NCI-H1694 (cell line): ENCODE data around the gene ARL5C.
"Not testable (repeated sequence)": the region's sequence is repeated elsewhere in the genome, so short reads cannot be mapped to it uniquely, and the experiment has no call there.

Experiments used
- DNase-seq: peaks from one replicate; lab custom pipeline; 2025; lab: John Stamatoyannopoulos, UW

ARL5C gene

GRCh38 chr17:39141294-39141693 lies 24.7 kb downstream of the ARL5C start:
- no peak for DNase-seq

GRCh38 chr17:39139561-39139960 lies 26.4 kb downstream of the ARL5C start:
- DNase-seq: no peak

- DNase-seq: no peak
Observed at GRCh38 chr17:39139161-39139511, 26.8 kb downstream of the ARL5C start.

GRCh38 chr17:39138431-39139160 lies 27.4 kb downstream of the ARL5C start:
- no peak for DNase-seq

DNA sequence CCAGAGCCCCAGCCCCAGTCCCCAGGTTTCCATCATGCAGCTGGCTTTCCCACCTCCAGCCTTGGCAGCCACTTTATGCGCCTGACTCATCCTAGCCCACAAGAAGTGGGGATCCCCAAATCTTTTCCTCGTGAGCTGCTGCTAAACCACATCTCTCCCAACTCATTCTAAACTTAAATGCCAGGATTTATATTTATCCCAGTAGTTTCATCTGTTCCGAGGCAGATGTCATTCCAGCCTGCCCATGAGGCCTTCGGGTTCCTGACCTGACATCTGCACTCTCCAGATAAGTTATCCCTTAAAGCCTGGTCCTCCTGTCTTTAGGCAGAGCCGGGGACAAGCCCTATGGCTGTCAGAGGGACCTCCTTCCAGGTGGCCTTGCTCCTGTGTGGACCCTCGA lies 31.1 kb downstream of the ARL5C start:
- no peak for DNase-seq

- no peak for DNase-seq
Observed at GRCh38 chr17:39132192-39132610, 33.8 kb downstream of the ARL5C start.

GRCh38 chr17:39131616-39132015 lies 34.3 kb downstream of the ARL5C start:
- DNase-seq: no peak

- DNase-seq: no peak
Observed at GRCh38 chr17:39130205-39130604, 35.8 kb downstream of the ARL5C start.

GRCh38 chr17:39129544-39129943 lies 36.4 kb downstream of the ARL5C start:
- not testable (repeated sequence) for DNase-seq

- no peak for DNase-seq
Observed at GRCh38 chr17:39126436-39126835, 39.5 kb downstream of the ARL5C start.

DNA sequence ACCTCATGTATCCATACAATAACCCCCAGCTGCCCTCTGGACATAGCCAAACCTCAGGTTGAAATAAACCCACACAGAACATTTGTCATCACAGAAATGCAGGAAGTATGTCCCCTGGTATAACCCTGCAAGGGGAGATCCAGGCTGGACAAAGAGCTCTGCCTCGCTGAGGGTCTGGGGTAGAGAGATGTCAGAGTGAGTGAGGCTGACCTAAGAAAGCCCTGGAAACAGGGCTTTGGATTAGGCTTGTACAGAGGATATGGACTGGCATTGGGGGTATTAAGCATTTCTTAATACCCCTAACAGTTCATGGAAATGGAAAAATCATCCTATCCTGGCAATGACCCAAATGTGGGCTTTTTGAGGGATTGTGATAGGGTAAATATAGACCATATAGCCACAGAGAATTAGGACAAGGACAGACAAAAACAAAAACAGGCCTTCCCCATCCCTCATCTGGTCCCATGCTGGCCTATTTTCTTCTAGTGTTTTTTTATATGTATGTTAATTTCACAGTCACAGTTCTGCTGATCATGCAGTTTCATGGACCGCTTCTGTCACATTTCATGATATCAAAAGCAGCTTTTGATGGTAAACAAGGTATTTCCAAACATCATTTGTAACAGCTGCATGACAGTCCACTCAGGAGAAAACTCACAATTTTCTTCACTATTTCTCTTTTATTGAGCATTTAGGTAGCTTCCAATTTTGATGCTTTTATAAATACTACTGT lies 40.7 kb downstream of the ARL5C start:
- DNase-seq: no peak

DNA sequence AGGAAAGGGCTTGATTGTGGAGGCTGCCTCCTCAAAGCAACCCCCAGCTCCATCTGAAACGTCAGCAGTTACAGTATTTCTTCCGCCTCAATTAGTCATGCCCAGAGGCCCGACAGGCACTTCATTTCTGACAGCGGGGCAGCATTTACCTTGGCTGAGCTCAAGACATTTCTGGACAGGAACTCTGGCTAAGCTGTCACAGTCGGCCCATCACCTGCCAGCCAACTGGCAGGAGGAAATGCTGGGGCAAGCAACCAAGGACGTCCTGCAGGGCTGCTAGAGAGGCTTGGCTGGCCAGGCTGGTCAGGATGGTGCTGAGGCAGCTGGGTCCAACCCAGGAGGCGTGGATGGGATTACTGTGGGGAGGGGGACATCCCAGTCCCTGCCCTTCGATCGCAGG lies 42.3 kb downstream of the ARL5C start:
- DNase-seq: no peak

DNA sequence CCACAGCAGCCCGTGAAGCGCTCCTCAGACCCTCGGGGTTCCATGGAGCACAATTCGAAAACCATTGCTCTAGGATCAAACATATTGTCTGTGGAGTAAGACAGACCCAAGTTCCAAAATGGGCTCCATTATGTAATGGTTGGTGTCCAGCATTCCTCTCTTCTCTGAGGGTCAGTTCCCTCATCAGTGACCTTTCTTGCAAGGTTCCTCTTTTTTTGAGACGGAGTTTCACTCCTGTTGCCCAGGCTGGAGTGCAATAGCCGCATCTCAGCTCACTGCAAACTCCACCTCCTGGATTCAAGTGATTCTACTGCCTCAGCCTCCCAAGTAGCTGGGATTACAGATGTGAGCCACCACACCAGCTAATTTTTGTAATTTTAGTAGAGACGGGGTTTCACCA lies 43.0 kb downstream of the ARL5C start:
- DNase-seq: no peak

DNA sequence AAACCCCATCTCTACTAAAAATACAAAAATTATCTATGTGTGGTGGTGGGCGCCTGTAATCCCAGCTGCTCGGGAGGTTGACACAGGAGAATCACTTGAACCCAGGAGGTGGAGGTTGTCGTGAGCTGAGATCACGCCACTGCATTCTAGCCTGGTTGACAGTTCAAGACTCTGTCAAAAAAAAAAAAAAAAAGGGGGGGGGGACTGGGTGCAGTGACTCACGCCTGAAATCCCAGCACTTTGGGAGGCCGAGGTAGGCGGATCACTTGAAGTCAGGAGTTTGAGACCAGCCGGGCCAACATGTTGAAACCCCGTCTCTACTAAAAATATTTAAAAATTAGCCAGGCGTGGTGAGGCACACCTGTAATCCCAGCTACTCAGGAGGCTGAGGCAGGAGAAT lies 44.0 kb downstream of the ARL5C start:
- DNase-seq: not testable (repeated sequence)

DNA sequence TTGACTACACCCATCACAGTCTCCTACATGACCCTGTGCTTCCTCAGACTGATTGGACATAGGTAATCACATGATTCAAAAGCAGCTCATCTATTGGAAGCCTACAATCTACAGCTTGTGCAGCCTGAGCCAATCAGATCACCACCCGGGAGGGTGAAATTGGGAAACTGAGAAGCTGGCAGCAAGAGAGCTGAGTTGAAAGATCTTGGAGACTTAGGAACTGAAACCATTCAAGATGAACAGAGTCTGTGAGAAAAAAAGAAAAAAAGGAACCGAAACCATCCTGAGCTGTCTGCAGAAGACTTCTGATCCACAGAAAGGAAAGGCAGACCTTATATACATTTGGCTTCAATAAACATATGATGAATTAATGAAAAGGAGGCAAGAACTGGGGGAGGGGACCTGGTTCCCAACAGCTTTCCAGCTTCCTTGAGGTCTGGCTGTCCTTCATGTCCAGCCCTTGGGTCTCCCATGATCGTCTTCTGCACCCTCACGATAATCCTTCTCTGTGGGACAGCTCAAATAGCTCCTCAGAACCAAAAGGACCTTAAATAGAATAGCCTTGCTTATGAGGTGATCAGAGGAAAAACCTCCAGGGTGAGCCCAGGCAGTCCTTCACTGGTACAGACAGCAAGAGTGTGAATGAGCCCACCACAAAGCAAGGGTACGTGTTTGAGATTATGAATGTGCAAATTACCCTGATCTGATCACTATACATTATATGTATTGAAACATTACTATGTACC lies 47.1 kb downstream of the ARL5C start:
- no peak for DNase-seq

- DNase-seq: no peak
Observed at GRCh38 chr17:39116224-39116623, 49.7 kb downstream of the ARL5C start.

GRCh38 chr17:39115135-39115534 lies 50.8 kb downstream of the ARL5C start:
- DNase-seq: no peak

DNA sequence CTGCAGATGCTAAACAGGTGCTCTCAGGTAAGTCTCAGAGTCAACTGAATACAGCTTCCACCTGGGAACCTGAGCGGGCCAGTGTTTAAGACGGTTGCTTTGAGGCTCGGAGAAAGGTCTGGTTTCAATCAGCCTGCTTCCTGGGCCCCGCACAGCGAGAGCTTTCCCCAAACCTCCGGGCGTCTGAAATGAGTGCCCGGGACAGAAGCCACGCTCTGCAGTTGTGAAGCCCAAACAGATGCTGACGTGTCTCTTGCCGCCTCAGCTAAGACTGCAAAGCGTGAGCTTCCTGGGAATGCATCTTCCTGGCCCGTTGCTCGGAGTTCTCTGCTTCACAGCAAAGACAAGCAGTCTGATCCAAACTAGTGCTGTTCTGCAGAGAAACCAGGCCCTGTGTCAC lies 51.2 kb downstream of the ARL5C start:
- DNase-seq: no peak

DNA sequence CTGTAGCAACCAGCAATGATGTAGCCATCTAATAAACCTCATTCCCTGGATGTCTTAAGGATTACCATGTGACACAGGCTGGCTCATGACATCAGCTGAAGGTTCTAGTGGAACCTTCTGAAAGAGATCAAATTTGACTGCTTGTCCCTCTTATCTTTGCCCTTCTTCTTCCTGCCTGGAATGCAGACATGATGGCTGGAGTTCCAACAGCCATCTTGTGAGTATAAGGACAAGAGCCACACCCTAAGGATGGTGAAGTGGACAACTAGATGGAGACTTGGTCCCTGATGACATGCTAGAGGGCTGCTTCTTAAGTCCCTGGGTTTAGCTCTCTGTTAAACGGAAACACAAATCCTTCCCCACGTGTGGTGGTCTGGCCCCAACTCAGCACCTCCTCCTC lies 52.1 kb downstream of the ARL5C start:
- DNase-seq: no peak

DNA sequence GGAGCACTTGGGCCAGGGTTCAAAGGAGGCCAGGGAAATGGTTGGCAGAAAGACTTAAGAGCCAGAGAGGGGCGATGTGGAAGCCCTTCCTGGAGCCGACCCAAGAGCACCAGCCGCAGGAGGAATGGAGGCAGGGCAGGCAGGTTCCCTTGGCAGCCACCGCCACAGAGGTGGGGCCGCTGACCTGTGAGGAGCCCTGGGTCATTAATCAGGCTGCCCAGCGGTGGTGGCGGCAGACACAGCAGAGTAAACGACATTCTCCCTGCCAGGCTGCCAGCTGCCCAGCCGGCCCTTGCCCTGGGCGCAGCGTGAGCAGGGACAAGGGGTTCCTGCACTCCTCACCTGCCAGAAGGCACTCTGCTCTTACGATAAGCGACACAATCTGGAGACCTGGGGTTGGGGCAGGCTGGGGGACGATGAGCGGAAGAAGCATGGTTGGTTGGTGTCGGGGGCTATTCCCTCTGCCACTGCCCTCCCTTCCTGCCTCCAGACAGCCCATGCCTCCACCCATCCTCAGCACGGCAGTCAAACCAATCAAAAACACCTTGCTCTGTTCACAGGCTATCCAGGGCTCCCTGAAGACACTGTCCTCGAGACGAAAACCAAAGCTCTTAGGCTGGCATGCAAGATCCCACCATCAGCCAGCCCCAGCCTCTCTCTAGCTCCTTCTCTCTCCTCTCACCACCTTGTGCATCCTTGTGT lies 55.4 kb downstream of the ARL5C start:
- no peak for DNase-seq

GRCh38 chr17:39108461-39109375 lies 57.2 kb downstream of the ARL5C start:
- no peak for DNase-seq
